Gastroesophageal sphincter (tissue), 4 donors: Measurements from ENCODE around the gene NME1. TPM values are rescaled to one million over a fixed set of nuclear protein-coding genes. Genes with fewer than 3 reads are reported as not detected.

ENCODE experiments used
- ATAC-seq: fragments of 150-250 bp; one replicate; pipeline ENCODE4 v1.9.1; 2016; ENCODE audit warnings: mild to moderate bottlenecking, moderate library complexity
- H3K27ac ChIP-seq, 4 donors: fragments of 200-600 bp; sonication (generic) in 3 of 4; 1 replicate in 3 of 4; 2 replicates in 1 of 4; pipeline ENCODE4 v1.5.1; 2016 to 2019
- H3K27me3 ChIP-seq: fragments of 200-600 bp; sonication (generic); one replicate; pipeline ENCODE4 v1.5.1; 2019
- H3K36me3 ChIP-seq, 2 donors: fragments of 200-600 bp; sonication (generic); one replicate each; pipeline ENCODE4 v1.5.1; 2019; ENCODE audit warnings: control low read depth in 1 of 2
- H3K4me1 ChIP-seq, 3 donors: fragments of 200-600 bp; sonication (generic); 1 replicate in 2 of 3; 2 replicates in 1 of 3; pipeline ENCODE4 v1.5.1; 2016 to 2019; ENCODE audit warnings: control low read depth in 2 of 3
- H3K4me3 ChIP-seq, 2 donors: fragments of 200-600 bp; sonication (generic); one replicate each; pipeline ENCODE4 v1.5.1; 2019; ENCODE audit warnings: mild to moderate bottlenecking in 1 of 2, moderate library complexity in 1 of 2
- H3K9me3 ChIP-seq, 3 donors: fragments of 200-600 bp; sonication (generic); one replicate each; pipeline ENCODE4 v1.5.1; 2017 to 2019; ENCODE audit warnings: control low read depth in 2 of 3
- EP300 ChIP-seq: sonication (generic); formaldehyde crosslinking; IDR thresholded peaks from one replicate; pipeline ENCODE4 v1.6.1; 2017; ENCODE audit warnings: antibody characterized with exemption, mild to moderate bottlenecking
- POLR2A ChIP-seq, 2 donors: fragments of 450-650 bp; IDR thresholded peaks; one replicate each; pipeline ENCODE4 v1.6.1; 2017; ENCODE audit warnings: antibody characterized with exemption in 2 of 2, mild to moderate bottlenecking in 2 of 2, moderate library complexity in 1 of 2
- POLR2AphosphoS5 ChIP-seq: sonication (generic); formaldehyde crosslinking; IDR thresholded peaks from one replicate; pipeline ENCODE4 v1.6.1; 2017; ENCODE audit warnings: antibody characterized with exemption
- WGBS, 2 donors: methylation state at CpG; one replicate each; pipeline ENCODE4 v1.1.5; 2018; ENCODE audit warnings: low coverage in 1 of 2; 5-methylcytosine and 5-hydroxymethylcytosine counted together
- total RNA-seq, 4 donors: library from RNA; depleted of rRNA; stranded (reverse); fragments of >200 nt; gene quantifications; one replicate each; pipeline ENCODE4 v1.1.0, GENCODE V29; 2016
- TF ChIP-seq, protein P1 (sequence below), 4 experiments: fragments of 200-600 bp in 2 of 4; fragments of 450-650 bp in 2 of 4; sonication (generic) in 1 of 4; IDR thresholded peaks; one replicate each; pipeline ENCODE4 v1.5.1; 2017 to 2019; ENCODE audit warnings: antibody characterized with exemption in 4 of 4, mild to moderate bottlenecking in 2 of 4, moderate library complexity in 2 of 4

Gene NME1
- total RNA-seq, 4 donors from 2014 or later = 9.7 to 37.1 (median 29.1) TPM

DNA sequence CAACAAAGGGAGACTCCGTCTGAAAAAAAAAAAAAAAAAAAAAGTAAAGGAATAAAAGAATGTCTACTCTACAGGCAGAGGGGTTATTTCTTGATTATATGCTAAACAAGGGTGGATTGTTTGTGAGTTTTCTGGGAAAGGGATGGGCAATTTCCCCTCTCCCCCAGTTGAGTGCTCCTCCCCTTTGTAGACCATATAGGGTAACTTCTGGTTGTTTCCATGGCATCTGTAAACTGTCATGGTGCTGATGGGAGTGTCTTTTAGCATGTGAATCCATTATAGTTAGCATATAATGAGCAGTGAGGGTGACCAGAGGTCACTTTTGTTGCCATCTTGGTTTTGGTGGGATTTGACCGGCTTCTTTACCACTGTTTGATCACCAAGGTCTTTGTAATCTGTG, 4.2 kb upstream of the NME1 start:
- H3K36me3 ChIP-seq = no peaks in the 10 kb centered on the region
- no peaks in the 10 kb centered on the region for H3K9me3 ChIP-seq
- H3K4me1 ChIP-seq = peaks cover 0 to 14% (median 6%) of the 10 kb centered on the region in 3 donors
- WGBS, 2 donors = 62 to 100% methylated on average over 1 to 2 of the region's 2 CpGs
- no peak overlapping the region for H3K27ac ChIP-seq
- no peak for ATAC-seq
- H3K27me3 ChIP-seq = no peaks in the 10 kb centered on the region
- H3K4me3 ChIP-seq = no peak overlapping the region
- TF ChIP-seq, protein P1, sequence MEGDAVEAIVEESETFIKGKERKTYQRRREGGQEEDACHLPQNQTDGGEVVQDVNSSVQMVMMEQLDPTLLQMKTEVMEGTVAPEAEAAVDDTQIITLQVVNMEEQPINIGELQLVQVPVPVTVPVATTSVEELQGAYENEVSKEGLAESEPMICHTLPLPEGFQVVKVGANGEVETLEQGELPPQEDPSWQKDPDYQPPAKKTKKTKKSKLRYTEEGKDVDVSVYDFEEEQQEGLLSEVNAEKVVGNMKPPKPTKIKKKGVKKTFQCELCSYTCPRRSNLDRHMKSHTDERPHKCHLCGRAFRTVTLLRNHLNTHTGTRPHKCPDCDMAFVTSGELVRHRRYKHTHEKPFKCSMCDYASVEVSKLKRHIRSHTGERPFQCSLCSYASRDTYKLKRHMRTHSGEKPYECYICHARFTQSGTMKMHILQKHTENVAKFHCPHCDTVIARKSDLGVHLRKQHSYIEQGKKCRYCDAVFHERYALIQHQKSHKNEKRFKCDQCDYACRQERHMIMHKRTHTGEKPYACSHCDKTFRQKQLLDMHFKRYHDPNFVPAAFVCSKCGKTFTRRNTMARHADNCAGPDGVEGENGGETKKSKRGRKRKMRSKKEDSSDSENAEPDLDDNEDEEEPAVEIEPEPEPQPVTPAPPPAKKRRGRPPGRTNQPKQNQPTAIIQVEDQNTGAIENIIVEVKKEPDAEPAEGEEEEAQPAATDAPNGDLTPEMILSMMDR (IDR thresholded peaks at IDR 0.05) = no peak
- TF ChIP-seq POLR2A (IDR thresholded peaks at IDR 0.05) (no peak), POLR2AphosphoS5 (no peak), EP300 (no peak)

DNA sequence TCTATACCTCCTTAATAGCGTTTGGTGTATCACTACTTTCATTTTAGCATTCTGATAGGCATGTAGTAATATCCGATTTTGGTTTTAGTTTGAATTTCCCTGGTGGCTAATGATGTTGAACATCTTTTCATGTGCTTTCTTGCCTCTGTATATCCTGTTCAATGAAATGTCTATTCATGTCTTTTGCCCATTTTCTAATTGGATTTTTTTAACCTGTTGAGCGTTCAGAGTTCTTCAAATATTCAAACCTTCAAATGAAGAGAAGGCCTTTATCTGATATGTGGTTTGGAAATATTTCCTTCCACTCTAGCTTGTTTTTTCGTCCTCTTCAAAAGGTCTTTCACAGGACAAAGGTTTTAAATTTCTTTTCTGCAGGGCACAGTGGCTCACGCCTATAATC, 2.4 kb upstream of the NME1 start:
- Histone ChIP-seq H3K9me3 (no peaks in the 10 kb centered on the region), H3K27me3 (no peaks in the 10 kb centered on the region), H3K36me3 (no peaks in the 10 kb centered on the region), H3K27ac (no peak overlapping the region), H3K4me3 (no peak overlapping the region), H3K4me1 (peaks cover 0 to 26% (median 12%) of the 10 kb centered on the region in 3 donors)
- WGBS, 2 donors = 86 to 100% methylated on average over 2 to 4 of the region's 5 CpGs
- no peak for ATAC-seq
- TF ChIP-seq, protein P1 (IDR thresholded peaks at IDR 0.05) = no peak
- no peak for TF ChIP-seq POLR2AphosphoS5
- TF ChIP-seq POLR2A (IDR thresholded peaks at IDR 0.05) = no peak

DNA sequence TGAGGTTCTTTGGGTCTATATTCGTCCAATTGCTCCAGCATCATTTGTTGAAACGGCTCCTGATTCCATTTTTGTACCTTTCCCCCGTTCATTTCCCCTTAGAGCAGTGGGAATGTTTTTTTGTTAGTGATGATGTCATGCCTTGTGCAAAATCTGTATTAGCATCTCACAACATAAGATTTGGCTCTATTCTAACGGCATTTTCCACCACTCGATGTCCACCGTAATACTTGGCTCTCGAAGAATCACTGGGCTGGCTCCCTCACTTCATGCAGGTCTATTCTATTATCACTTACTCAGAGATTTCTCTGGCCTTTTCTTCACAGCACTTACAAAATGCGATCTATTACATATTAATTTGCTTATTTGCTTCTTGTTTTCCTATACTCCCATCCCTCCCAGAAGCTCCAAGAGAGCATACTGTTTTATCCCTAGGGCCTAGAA, 571 bp upstream of the NME1 start:
- no peaks in the 10 kb centered on the region for H3K36me3 ChIP-seq
- peak overlapping the region; percentile 30 to 67 for H3K4me3 ChIP-seq
- H3K27ac ChIP-seq = peak overlapping the region; percentile 84 to 92 (median 88)
- peaks cover 0 to 26% (median 12%) of the 10 kb centered on the region in 3 donors for H3K4me1 ChIP-seq
- no peaks in the 10 kb centered on the region for H3K27me3 ChIP-seq
- H3K9me3 ChIP-seq = no peaks in the 10 kb centered on the region
- WGBS, 2 donors = 3 to 4% methylated on average over 8 of the region's 8 CpGs
- ATAC-seq = peak; percentile 23
- no peak for TF ChIP-seq POLR2A (IDR thresholded peaks at IDR 0.05)
- TF ChIP-seq EP300 = no peak
- no peak for TF ChIP-seq POLR2AphosphoS5
- TF ChIP-seq, protein P1 (IDR thresholded peaks at IDR 0.05) = no peak

DNA sequence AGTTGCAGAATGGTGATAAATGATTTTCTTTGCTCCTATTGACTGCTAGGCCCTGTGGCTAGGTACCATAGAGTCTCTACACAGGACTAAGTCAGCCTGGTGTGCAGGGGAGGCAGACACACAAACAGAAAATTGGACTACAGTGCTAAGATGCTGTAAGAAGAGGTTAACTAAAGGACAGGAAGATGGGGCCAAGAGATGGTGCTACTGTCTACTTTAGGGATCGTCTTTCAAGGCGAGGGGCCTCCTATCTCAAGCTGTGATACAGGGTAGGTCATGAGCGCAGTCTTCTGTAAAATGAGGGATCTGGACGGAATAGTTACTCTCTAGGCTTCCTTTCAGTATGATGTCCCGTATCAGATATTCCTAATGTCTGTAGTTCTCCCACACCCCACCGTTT, 817 bp downstream of the NME1 start:
- no peaks in the 10 kb centered on the region for H3K27me3 ChIP-seq

DNA sequence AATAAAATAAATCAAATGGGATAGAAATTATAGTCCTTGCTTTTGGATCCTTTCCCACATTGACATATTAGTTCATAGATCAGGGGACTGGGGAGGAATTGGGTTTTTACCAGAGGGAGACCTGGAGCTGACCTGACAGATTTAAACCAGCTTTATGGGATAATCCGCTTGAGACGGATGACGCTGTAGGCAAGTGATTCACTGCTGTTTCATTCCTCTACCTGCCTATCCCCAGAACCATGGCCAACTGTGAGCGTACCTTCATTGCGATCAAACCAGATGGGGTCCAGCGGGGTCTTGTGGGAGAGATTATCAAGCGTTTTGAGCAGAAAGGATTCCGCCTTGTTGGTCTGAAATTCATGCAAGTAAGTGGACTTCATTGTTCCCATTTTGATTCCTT, 2.1 kb downstream of the NME1 start:
- Histone ChIP-seq H3K4me1 (peaks cover 0 to 26% (median 12%) of the 10 kb centered on the region in 3 donors), H3K36me3 (peaks cover 0 to 21% of the 10 kb centered on the region in 2 donors), H3K4me3 (no peak overlapping the region), H3K27ac (no peak overlapping the region), H3K27me3 (no peaks in the 10 kb centered on the region), H3K9me3 (no peaks in the 10 kb centered on the region)
- WGBS, 2 donors = 100% methylated on average over 3 to 4 of the region's 8 CpGs
- TF ChIP-seq POLR2A (IDR thresholded peaks at IDR 0.05) (no peak), POLR2AphosphoS5 (no peak), EP300 (no peak)
- TF ChIP-seq, protein P1 (IDR thresholded peaks at IDR 0.05) = no peak
- ATAC-seq = no peak

More for the DNA sequence above, 817 bp downstream of the NME1 start:
- H3K4me1 ChIP-seq = peaks cover 0 to 26% (median 12%) of the 10 kb centered on the region in 3 donors
- no peak for ATAC-seq
- H3K36me3 ChIP-seq = peaks cover 0 to 11% of the 10 kb centered on the region in 2 donors
- 9 to 12% methylated on average over 6 of the region's 6 CpGs for WGBS, 2 donors
- H3K9me3 ChIP-seq = no peaks in the 10 kb centered on the region
- H3K4me3 ChIP-seq = peak overlapping the region; percentile 32 to 67
- TF ChIP-seq POLR2AphosphoS5 = no peak
- TF ChIP-seq, protein P1 (IDR thresholded peaks at IDR 0.05) = no peak
- TF ChIP-seq EP300 = no peak
- no peak for TF ChIP-seq POLR2A (IDR thresholded peaks at IDR 0.05)
- peak overlapping the region in 1 of 4 donors; percentile 89 for H3K27ac ChIP-seq
